Activated T-helper 2 cell treated with anti-CD3 and anti-CD28 coated beads, Interferon-gamma antibody, Interleukin-2, Interleukin-4, amounts not matched to agents 10 μg/mL and 5 μg/mL and 100 μg/mL, durations not matched to agents 14 hours and 24 hours and 36 hours (primary cell): ENCODE measurements around the gene CDKAL1. TPM values are rescaled to one million over a fixed set of nuclear protein-coding genes. Genes with fewer than 3 reads are reported as not detected.

ENCODE experiments used
- DNase-seq: peaks from one replicate; pipeline ENCODE4 v3.0.0; 2021; ENCODE audit warnings: low spot score
- H3K27ac Mint-ChIP-seq: one replicate; pipeline ENCODE4 v1.8.0; 2021; ENCODE audit warnings: mixed read lengths
- H3K27me3 Mint-ChIP-seq: one replicate; pipeline ENCODE4 v1.8.0; 2021; ENCODE audit warnings: low read depth, mixed read lengths
- H3K36me3 Mint-ChIP-seq: one replicate; pipeline ENCODE4 v1.8.0; 2021; ENCODE audit warnings: low read depth, mixed read lengths
- H3K4me1 Mint-ChIP-seq: one replicate; pipeline ENCODE4 v1.8.0; 2021; ENCODE audit warnings: low read depth, mixed read lengths
- H3K4me3 Mint-ChIP-seq: one replicate; pipeline ENCODE4 v1.8.0; 2021; ENCODE audit warnings: low read depth, mild to moderate bottlenecking, moderate library complexity, mixed read lengths
- H3K9me3 Mint-ChIP-seq: one replicate; pipeline ENCODE4 v1.8.0; 2021; ENCODE audit warnings: mixed read lengths
- intact Hi-C: fragments of 100-400 bp; cut with micrococcal nuclease; formaldehyde crosslinking; loops from one replicate; pipeline ENCODE4 v1.15.1; 2023
- total RNA-seq: library from RNA; stranded (reverse); gene quantifications from 2 replicates; pipeline ENCODE4 v1.2.3, GENCODE V29; 2022

Gene CDKAL1
- total RNA-seq, 1 donor from 2014 or later, result 31.2 TPM

DNA sequence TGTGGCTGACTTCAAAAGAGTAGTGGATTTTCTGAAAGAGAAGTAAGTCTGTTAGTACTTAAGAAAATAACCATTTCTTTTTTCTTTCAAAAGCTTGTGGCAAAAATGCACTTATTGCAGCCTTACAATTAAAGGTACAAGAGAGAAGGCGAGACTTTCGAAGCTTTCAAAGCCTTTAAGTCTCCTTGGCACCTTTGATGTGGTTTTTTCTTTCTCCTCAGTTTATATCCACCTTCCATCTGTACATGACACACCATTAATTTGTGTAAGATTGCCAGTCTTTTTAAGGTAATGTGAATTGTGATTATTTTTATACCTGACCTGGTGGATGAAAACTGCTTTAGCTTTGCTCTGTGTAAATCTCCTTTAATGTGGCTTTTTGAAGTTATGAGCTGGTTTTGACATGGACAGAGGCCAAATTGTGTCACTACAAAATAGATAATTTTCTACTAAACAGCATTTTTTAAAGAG is 466.1 kb downstream of the CDKAL1 start:
- H3K9me3 Mint-ChIP-seq, result no peaks in the 10 kb centered on the region
- peaks cover 3% of the 10 kb centered on the region for H3K4me1 Mint-ChIP-seq
- DNase-seq, result no peak
- H3K36me3 Mint-ChIP-seq, result peaks cover 28% of the 10 kb centered on the region
- H3K27ac Mint-ChIP-seq, result no peak overlapping the region
- H3K4me3 Mint-ChIP-seq, result no peak overlapping the region
- intact Hi-C loops, result no loop called here
- no peaks in the 10 kb centered on the region for H3K27me3 Mint-ChIP-seq

- H3K27ac Mint-ChIP-seq, result no peak overlapping the region
- no peak for DNase-seq
- H3K4me3 Mint-ChIP-seq, result no peak overlapping the region
- no peaks in the 10 kb centered on the region for H3K9me3 Mint-ChIP-seq
- H3K36me3 Mint-ChIP-seq, result peaks cover 29% of the 10 kb centered on the region
- intact Hi-C loops, result no loop called here
- H3K4me1 Mint-ChIP-seq, result peaks cover 3% of the 10 kb centered on the region
- no peaks in the 10 kb centered on the region for H3K27me3 Mint-ChIP-seq
Observed at GRCh38 chr6:21001736-21002135, 467.5 kb downstream of the CDKAL1 start.

DNA sequence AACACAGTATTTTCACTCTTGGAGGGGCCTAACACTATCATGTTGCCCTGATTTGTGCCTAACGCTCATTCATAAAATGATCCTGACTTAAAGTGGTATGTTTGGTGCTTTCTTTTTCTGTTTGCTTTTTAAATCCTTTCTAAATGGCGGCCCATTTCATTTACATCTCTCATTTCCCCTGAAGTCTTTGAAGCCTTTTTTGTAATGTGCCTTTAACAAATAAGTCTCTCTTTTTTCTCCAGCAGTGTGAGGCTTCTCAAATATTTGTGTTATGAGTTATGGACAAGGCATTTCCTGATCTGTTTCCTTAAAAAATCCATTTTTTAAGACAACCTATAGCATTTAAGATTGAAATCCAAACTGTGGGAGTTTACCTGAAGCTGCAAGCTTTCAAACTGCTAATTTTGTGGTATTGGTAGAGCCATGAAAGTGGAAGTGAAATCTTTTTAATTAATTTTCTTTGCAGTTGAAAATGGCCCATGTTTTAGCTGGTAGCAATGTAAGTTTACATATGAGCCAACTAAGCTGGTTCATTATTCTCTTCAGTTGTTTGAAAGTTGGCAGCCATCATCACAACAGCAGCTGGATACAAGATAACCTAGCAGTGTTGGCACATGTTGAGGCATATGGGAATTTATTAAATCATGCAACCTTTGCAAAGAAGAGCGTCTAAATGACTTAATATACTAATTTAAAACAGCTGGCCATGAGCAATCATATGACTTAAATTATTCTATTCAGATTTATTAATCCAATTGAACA is 469.7 kb downstream of the CDKAL1 start:
- no peak for DNase-seq
- no peak overlapping the region for H3K27ac Mint-ChIP-seq
- intact Hi-C loops, result no loop called here
- no peak overlapping the region for H3K4me3 Mint-ChIP-seq
- H3K36me3 Mint-ChIP-seq, result peaks cover 31% of the 10 kb centered on the region
- peaks cover 3% of the 10 kb centered on the region for H3K4me1 Mint-ChIP-seq
- no peaks in the 10 kb centered on the region for H3K27me3 Mint-ChIP-seq
- no peaks in the 10 kb centered on the region for H3K9me3 Mint-ChIP-seq

DNA sequence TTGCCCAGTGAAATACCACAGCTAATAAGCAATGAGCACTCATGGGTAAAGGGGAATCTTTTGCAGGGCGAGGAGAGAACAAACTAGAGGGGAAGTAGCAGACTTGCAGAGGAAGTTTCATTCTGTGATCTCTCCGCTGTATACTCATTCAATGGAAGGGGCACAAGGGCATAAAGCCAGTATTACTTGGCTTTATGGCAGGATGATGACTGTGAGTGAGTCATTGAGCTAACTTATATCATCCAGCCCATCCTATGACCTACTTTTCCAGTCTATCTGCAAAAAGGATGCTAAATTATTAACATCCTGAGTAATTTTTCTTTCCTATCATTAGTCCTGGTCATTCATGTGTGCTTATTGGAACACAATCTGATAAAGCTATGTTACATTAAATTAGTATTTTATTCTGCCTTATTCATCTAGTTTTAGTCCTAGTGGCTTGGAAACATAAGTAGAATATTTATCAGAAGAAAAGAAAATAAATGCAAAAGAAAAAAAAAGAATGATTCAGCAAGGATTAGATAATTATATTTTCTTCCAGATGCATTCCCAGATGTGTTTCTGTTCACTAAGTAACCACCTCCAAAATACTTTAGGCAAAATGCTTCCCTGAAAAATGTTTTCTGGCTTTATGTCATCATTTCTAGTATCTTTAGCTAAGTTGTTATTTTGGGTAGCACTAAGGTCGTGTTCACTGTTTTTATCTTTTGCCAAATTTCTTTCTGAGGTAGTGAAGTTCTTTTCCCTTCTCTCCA is 471.7 kb downstream of the CDKAL1 start:
- no peak for DNase-seq
- no peak overlapping the region for H3K27ac Mint-ChIP-seq
- peaks cover 32% of the 10 kb centered on the region for H3K36me3 Mint-ChIP-seq
- no peaks in the 10 kb centered on the region for H3K27me3 Mint-ChIP-seq
- intact Hi-C loops, result no loop called here
- H3K4me3 Mint-ChIP-seq, result no peak overlapping the region
- peaks cover 5% of the 10 kb centered on the region for H3K9me3 Mint-ChIP-seq
- H3K4me1 Mint-ChIP-seq, result peaks cover 3% of the 10 kb centered on the region

- DNase-seq, result no peak
- Mint-ChIP-seq H3K9me3 (no peaks in the 10 kb centered on the region), H3K4me3 (no peak overlapping the region), H3K27ac (no peak overlapping the region), H3K4me1 (no peaks in the 10 kb centered on the region), H3K27me3 (no peaks in the 10 kb centered on the region), H3K36me3 (peaks cover 7% of the 10 kb centered on the region)
- intact Hi-C loops, result no loop called here
Observed at GRCh38 chr6:21019614-21020013, 485.4 kb downstream of the CDKAL1 start.

GRCh38 chr6:21022343-21023107 is 488.3 kb downstream of the CDKAL1 start:
- H3K27ac Mint-ChIP-seq, result no peak overlapping the region
- peaks cover 8% of the 10 kb centered on the region for H3K9me3 Mint-ChIP-seq
- H3K4me3 Mint-ChIP-seq, result no peak overlapping the region
- intact Hi-C loops, result no loop called here
- peaks cover 16% of the 10 kb centered on the region for H3K36me3 Mint-ChIP-seq
- no peaks in the 10 kb centered on the region for H3K27me3 Mint-ChIP-seq
- H3K4me1 Mint-ChIP-seq, result peaks cover 2% of the 10 kb centered on the region
- no peak for DNase-seq

- no peaks in the 10 kb centered on the region for H3K27me3 Mint-ChIP-seq
- intact Hi-C loops, result no loop called here
- no peak overlapping the region for H3K4me3 Mint-ChIP-seq
- H3K27ac Mint-ChIP-seq, result no peak overlapping the region
- peaks cover 2% of the 10 kb centered on the region for H3K4me1 Mint-ChIP-seq
- no peak for DNase-seq
- peaks cover 19% of the 10 kb centered on the region for H3K36me3 Mint-ChIP-seq
- peaks cover 10% of the 10 kb centered on the region for H3K9me3 Mint-ChIP-seq
Observed at GRCh38 chr6:21023210-21023609, 489.0 kb downstream of the CDKAL1 start.

GRCh38 chr6:21024616-21025015 is 490.4 kb downstream of the CDKAL1 start:
- H3K4me1 Mint-ChIP-seq, result peaks cover 2% of the 10 kb centered on the region
- H3K27me3 Mint-ChIP-seq, result no peaks in the 10 kb centered on the region

DNA sequence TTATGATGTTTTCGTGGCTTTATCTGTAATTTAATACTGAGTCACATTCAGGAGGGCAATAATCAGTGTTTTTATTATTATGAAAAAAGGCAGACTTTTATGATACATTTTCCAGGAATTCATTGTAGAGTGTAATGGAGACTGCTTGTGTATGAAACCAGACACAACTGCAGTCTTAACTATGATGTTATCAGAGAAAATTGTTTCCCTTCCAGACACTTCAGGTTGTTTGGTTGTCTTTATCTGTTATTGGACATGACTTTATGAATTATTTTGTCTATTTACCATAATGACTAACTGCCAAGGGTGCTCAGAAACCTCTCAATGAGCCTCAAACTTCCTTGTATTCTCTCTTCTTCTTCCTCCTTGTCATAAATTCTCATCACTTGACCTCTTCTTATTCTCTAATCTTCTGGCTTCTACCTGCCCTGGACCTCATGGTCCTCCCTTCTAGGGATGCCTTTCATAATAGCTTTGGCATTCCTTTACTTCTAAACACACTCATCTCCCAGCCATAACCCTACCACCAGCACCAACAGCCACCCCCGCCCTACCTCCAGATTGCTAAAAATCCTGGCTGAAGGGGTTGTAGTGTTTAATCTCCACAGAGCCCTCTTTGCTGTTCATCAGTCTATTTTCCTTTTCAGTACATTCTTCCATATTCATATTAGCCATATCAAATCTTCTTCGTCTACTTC is 492.5 kb downstream of the CDKAL1 start:
- intact Hi-C loops, result no loop called here
- H3K4me3 Mint-ChIP-seq, result no peak overlapping the region
- peaks cover 10% of the 10 kb centered on the region for H3K9me3 Mint-ChIP-seq
- DNase-seq, result no peak
- no peak overlapping the region for H3K27ac Mint-ChIP-seq
- H3K36me3 Mint-ChIP-seq, result peaks cover 30% of the 10 kb centered on the region
- H3K27me3 Mint-ChIP-seq, result no peaks in the 10 kb centered on the region
- H3K4me1 Mint-ChIP-seq, result peaks cover 2% of the 10 kb centered on the region

More at GRCh38 chr6:21024616-21025015, 490.4 kb downstream of the CDKAL1 start:
- Mint-ChIP-seq H3K27ac (no peak overlapping the region), H3K9me3 (peaks cover 10% of the 10 kb centered on the region), H3K36me3 (peaks cover 23% of the 10 kb centered on the region), H3K4me3 (no peak overlapping the region)
- intact Hi-C loops, result no loop called here
- no peak for DNase-seq

GRCh38 chr6:21027507-21027906 is 493.2 kb downstream of the CDKAL1 start:
- Mint-ChIP-seq H3K9me3 (peaks cover 10% of the 10 kb centered on the region), H3K27ac (no peak overlapping the region), H3K27me3 (no peaks in the 10 kb centered on the region), H3K4me1 (peaks cover 2% of the 10 kb centered on the region), H3K4me3 (no peak overlapping the region), H3K36me3 (peaks cover 26% of the 10 kb centered on the region)
- intact Hi-C loops, result no loop called here
- no peak for DNase-seq

DNA sequence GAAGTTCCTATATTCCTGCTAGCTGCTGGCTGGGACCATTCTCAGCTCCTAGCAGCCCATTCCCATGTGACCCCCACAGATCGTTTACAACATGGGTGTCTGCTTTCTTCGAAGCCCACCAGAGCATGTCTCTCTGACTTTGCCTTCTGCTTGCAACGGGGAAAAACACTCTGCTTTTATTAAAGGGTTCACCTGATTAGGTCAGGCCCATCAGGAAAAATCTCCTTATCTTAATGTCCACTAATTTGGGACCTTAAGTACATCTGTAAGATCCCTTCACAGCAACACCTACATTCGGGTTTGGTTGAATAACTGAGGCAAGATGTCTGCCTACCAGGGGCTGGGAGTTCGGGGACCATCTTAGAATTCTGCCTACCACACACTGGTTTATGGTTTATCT is 496.9 kb downstream of the CDKAL1 start:
- peaks cover 23% of the 10 kb centered on the region for H3K36me3 Mint-ChIP-seq
- no peak overlapping the region for H3K27ac Mint-ChIP-seq
- DNase-seq, result no peak
- no peaks in the 10 kb centered on the region for H3K27me3 Mint-ChIP-seq
- peaks cover 10% of the 10 kb centered on the region for H3K9me3 Mint-ChIP-seq
- H3K4me1 Mint-ChIP-seq, result peaks cover 2% of the 10 kb centered on the region
- intact Hi-C loops, result no loop called here
- no peak overlapping the region for H3K4me3 Mint-ChIP-seq

DNA sequence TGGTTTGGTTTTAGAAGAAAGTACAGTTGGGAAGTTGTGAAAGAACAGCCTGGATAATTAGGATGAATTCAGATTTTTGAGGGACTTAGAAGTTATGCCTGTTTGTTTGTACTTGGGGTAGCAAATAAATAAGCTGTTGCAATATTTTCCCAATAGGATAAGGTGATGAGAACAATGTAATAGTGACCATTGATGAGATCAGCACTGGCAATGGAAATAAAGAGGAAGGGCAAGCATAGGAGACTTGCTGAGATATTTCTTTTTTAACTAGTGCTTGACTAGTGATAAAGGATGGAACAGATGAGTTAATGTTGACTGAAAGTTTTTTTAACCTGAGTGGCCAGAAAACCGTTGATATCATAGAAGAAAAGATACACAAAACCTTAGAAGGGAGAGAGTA is 498.8 kb downstream of the CDKAL1 start:
- Mint-ChIP-seq H3K36me3 (peaks cover 10% of the 10 kb centered on the region), H3K27ac (no peak overlapping the region), H3K4me3 (no peak overlapping the region), H3K9me3 (no peaks in the 10 kb centered on the region), H3K27me3 (no peaks in the 10 kb centered on the region), H3K4me1 (no peaks in the 10 kb centered on the region)
- intact Hi-C loops, result no loop called here
- no peak for DNase-seq
